Left cardiac atrium (tissue), 4 donors: Measurements from ENCODE around the gene GUCY2F. TPM values are rescaled to one million over a fixed set of nuclear protein-coding genes. Genes with fewer than 3 reads are reported as not detected.

ENCODE experiments used
- ATAC-seq, 2 donors: fragments of 200-7000 bp; cut with Tn5 transposase; one replicate each; pipeline ENCODE4 v1.9.1; 2020; ENCODE audit warnings: mild to moderate bottlenecking in 2 of 2, moderate library complexity in 2 of 2
- DNase-seq: peaks from one replicate; pipeline ENCODE4 v3.0.0-alpha.2; 2020
- intact Hi-C, 2 donors: fragments of 100-400 bp; cut with DNase I; formaldehyde crosslinking; loops; one replicate each; pipeline versions ENCODE4 v1.14.1 to v1.15.1; 2022 to 2023
- long read RNA-seq: library from polyadenylated mRNA; unstranded; transcript quantifications from one replicate; pipeline ENCODE4 v2.0.0, GENCODE V29; 2021
- total RNA-seq, 2 donors: library from RNA; stranded (reverse); fragmentation: NEBNext Ultra II Directional; extraction: Animal tissue kit (Norgen Biotek cat#: 25700); gene quantifications; one replicate each; pipeline ENCODE4 v1.2.1, GENCODE V29; 2021
- donor health status: DM: no; HTN: yes; CAD: no.
- donor health status: DM: no; HTN: yes; CAD: no; lungs with severe emphysema.
- donor health status: DM: yes; HTN: yes; CAD: no.
- donor health status: Dilated cardiomyopathy.

The GUCY2F gene
- total RNA-seq = not detected
- long read RNA-seq = 0 reads

- DNase-seq (no peak), ATAC-seq (no peak)
- intact Hi-C loops = loop anchor here (10.0 kb wide), 3 partner anchors 153 to 403 kb away; no protein-coding TSS in a partner anchor
Observed at GRCh38 chrX:109481986-109482385, at the start of gene GUCY2F. Gene GUCY2F (minus strand): TSS chrX:109482086. CDS start chrX:109475936, 6,150 bp downstream.

DNA sequence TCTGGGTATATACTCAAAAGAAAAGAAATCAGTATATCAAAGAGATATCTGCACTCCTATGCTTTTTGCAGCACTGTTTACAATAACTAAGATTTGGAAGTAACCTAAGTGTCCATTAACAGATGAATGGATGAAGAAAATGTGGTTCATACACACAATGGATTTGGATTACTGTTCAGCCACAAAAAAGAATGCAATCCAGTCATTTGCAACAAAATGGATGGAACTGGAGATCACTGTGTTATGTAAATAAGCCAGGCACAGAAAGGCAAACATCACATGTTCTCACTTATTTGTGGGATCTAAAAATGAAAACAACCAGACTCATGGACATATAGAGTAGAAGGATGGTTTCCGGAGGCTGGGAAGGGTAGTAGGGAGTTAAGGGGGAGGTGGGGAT lies 37.1 kb upstream of the GUCY2F start:
- DNase-seq = no peak
- no peak for ATAC-seq

DNA sequence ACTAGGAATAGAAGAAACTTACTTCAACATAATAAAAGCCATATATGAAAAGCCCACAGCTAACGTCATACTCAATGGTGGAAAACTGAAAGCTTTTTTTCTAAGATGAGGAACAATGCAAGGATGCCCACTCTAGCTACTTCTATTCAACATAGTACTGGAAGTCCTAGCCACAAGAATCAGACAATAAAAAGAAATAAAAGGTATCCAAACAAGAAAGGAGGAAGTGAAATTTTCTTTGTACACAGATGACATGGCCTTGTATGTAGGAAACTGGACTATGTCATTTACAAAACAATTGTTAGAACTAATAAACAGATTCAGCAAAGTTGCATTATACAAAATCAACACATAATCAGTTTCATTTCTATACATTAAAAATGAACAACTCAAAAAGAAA lies 29.2 kb upstream of the GUCY2F start:
- ATAC-seq (no peak), DNase-seq (no peak)
- intact Hi-C loops = no loop called here

More for the DNA sequence above, 37.1 kb upstream of the GUCY2F start:
- intact Hi-C loops = no loop called here

GRCh38 chrX:109508915-109509314 lies 27.0 kb upstream of the GUCY2F start:
- intact Hi-C loops = no loop called here
- ATAC-seq (no peak), DNase-seq (no peak)

GRCh38 chrX:109501176-109501575 lies 19.3 kb upstream of the GUCY2F start:
- no peak for DNase-seq
- intact Hi-C loops = no loop called here
- no peak for ATAC-seq

- ATAC-seq (no peak), DNase-seq (no peak)
- intact Hi-C loops = no loop called here
Observed at GRCh38 chrX:109498434-109498833, 16.5 kb upstream of the GUCY2F start.

DNA sequence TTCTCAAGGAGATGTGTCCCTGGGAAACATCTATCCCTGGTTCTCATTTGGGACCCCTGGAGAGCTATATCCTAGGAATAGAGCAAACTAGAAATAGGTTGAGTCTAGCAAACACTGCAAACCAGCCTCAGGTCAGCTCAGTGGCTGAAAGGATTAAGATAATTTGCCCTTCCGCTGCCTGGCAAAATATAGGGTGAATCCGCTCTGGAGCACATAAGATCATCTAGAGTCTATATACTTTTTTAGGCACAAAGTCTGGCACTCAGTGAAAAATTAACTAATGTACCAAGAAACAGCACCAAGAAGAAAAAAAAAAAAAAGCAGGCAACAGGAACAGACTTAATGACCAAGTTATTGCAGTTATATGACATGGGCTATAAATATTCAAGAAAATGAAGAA lies 7.3 kb upstream of the GUCY2F start:
- no peak for DNase-seq
- ATAC-seq = no peak
- intact Hi-C loops = loop anchor here (10.0 kb wide), 3 partner anchors 146 to 396 kb away; no protein-coding TSS in a partner anchor

DNA sequence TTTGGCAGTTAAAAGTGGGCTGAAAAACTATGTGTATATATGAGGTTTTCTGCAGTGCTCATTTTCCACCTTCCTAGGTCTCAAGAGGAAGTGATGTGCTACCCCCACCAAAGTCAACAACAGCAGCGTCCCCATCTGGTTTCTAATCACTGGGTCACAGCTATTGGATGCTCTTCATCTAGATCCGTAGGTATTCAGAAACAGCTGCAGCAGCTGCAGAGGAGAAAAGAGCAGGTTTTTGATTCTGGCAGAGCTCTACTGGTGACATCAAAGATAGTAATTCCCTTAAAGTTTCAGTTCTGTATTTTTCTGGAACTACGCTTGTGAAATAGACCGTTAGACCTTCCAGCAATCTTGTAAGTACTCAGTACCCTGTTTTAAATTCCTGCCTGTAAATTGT lies 5.8 kb upstream of the GUCY2F start:
- no peak for DNase-seq
- ATAC-seq = no peak
- intact Hi-C loops = loop anchor here (10.0 kb wide), 3 partner anchors 147 to 397 kb away; no protein-coding TSS in a partner anchor

DNA sequence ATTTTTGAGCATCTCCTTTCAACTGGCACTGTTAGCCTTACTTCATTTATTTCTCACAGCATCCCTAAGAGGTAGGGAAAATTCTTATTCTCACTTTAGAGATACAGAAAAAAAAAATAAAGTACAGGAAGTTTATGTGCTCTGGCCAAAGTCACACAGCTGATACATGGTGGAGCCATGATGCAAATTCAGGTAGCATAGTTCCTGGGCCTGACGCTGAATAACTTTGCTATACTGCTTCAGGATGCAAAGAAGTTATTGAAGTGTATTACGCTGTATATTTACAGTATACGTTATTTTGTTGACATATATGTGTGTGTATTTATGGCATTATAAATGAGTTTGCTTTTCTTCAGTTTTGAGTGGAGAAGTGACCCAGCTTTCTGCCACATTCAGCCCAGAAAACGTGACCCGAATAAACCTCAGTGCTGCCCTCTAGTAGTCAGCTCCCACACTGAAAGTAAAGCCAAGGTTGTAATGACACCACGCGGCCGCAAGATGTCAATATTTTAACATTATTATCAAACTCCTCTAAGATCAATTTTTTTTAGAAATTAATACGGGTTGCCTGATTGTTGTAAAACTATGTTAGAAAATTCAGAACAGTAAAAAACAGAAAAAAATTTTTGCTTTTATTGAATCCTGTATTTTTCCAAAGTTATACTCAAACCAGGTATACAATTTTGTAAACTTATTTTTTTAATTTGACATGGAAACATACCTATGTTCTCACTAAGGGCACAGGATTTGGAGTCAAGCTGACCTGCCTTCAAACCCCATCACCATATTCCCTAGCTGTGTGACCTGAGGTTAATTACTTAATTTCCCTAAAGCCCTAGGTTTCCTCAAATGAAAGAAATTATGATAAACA lies 3.8 kb upstream of the GUCY2F start:
- intact Hi-C loops = loop anchor here (2.0 to 10.0 kb wide), 4 partner anchors 147 to 399 kb away; no protein-coding TSS in a partner anchor
- DNase-seq = peak; percentile 58
- ATAC-seq = no peak

DNA sequence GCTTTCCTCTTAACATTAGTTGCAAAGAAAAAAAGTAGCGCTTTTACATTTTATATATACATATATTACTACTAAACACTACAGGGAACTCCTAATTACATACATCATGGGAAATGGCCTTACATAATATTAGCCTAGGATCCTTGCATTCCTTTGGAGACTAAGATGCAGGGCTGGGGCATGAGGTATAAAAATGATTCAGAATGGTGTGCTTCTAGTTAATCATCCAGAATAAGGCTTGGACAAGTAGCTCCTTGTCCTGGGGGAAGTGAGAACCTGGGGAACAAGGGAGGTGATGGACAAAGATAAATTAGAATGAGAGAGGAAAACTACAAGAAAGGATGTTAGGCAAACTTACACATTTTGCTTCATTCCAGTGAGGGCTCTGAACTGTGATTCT lies 3.0 kb upstream of the GUCY2F start:
- intact Hi-C loops = loop anchor here (2.0 to 10.0 kb wide), 4 partner anchors 148 to 400 kb away; no protein-coding TSS in a partner anchor
- ATAC-seq = no peak
- no peak for DNase-seq

DNA sequence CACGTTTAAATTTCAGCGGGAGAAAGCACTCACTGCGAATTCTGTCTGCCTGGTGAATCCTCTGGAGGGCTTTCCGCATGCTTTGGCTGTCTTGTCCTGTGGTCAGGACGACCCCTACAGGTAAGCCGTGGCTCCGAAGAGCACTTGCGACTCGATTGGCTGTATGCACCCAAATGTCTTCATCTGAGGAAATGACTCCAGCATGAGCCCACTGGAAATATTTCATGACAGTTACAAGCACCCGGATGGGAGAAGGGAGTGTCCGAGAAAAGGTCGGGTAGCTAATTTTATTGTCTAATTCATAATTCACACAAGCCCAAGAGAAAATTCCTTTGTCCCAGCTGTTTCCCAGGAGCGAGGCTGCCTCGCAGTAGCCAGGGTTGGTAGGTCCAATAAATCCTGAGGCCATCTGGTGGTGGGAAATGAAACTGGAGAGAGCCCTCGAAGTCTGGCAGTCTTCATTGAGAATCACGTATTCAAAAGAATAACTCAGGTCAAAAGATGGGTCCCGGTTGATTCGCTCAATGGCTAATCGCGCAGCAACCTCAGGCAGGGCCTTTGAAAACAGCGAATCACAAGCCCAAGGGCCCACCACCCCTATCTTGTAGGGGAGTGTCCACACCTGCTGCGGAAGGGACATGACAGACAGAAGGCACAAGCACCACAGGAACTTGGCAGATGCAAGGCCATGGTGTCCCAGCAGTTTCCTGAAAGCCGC lies 6.6 kb downstream of the GUCY2F start:
- intact Hi-C loops = loop anchor here in 1 of 2 donors (10.0 kb wide), 1 partner anchor 1271 kb away; no protein-coding TSS in a partner anchor
- DNase-seq (peak; percentile 26), ATAC-seq (peak; percentile 57 to 78)

GRCh38 chrX:109472939-109473735 lies 8.7 kb downstream of the GUCY2F start:
- intact Hi-C loops = loop anchor here in 1 of 2 donors (5.0 to 10.0 kb wide), 2 partner anchors 771 to 1268 kb away; no protein-coding TSS in a partner anchor
- ATAC-seq (peak in 1 of 2 donors; percentile 61), DNase-seq (peak; percentile 23)

DNA sequence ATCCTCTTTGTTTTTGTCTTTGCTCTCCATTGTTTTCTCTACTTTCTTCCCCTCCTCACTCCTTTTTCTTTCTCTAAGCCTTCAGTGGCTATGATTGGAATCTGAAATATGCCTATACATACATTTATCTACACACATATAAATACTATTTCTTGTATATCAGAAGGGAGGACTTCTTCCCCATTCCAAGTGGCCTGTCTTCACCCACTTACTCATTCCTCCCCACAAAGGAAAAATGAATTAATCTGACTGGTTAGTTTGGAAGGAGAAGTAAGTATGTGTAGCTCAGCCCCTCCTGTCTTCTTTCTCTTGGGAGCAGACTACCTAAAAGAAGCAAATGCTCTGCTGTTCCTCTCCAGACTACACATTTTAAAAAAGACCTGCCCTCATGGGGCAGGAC lies 17.7 kb downstream of the GUCY2F start:
- no peak for ATAC-seq
- intact Hi-C loops = no loop called here
- no peak for DNase-seq

DNA sequence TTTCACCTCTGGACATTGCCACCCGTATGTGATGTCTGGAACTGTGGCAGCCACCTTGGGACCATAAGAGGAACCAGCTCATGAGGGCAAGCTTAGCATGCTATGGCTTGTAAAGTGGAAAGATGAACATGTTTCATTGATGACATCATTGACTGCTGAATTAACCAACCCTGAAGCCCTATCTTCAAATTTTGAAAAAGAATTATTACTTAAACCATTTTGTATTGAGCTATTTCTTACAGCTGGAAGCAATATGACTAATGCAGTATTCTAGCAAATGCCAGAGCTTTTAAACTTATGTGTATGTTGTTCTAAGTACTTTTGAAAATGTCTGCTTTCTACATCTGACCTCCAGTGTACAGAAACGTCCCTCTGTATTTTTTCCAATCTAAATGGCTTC lies 18.1 kb downstream of the GUCY2F start:
- intact Hi-C loops = no loop called here
- no peak for DNase-seq
- no peak for ATAC-seq

GRCh38 chrX:109448282-109448938 lies 33.5 kb downstream of the GUCY2F start:
- DNase-seq = no peak
- intact Hi-C loops = no loop called here
- no peak for ATAC-seq

DNA sequence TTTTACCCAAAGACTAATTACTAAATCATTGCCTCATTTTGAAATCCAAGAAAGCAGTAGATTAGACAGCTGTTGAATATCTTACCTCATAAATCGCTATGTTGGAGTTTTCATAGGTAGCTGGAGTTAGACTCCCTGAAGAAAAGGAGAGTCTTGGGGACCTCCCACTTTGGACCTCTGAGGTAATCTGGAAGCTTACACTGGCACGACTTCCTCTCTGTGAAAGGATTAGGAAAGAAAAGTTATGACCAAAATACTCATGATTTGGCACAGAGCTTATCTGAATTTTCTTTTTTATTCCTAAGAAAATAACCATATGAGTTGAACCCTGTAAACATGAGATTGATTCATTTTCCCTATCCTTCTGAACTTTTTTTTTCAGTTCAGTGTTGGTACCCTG lies 40.6 kb downstream of the GUCY2F start:
- intact Hi-C loops = no loop called here
- ATAC-seq (no peak), DNase-seq (no peak)

- DNase-seq = no peak
- intact Hi-C loops = no loop called here
- no peak for ATAC-seq
Observed at GRCh38 chrX:109440475-109440874, 41.4 kb downstream of the GUCY2F start.

GRCh38 chrX:109409181-109409580 lies 72.7 kb downstream of the GUCY2F start:
- intact Hi-C loops = no loop called here
- ATAC-seq (no peak), DNase-seq (no peak)

GRCh38 chrX:109403922-109404321 lies 78.0 kb downstream of the GUCY2F start:
- intact Hi-C loops = no loop called here
- DNase-seq = no peak
- ATAC-seq = no peak
